ENCODE measurements around the gene RRM1. TPM values are rescaled to one million over a fixed set of nuclear protein-coding genes. Genes with fewer than 3 reads are reported as not detected.

RRM1 gene
- total RNA-seq, 1 experiment from 2014 or later: 138 TPM

DNA sequence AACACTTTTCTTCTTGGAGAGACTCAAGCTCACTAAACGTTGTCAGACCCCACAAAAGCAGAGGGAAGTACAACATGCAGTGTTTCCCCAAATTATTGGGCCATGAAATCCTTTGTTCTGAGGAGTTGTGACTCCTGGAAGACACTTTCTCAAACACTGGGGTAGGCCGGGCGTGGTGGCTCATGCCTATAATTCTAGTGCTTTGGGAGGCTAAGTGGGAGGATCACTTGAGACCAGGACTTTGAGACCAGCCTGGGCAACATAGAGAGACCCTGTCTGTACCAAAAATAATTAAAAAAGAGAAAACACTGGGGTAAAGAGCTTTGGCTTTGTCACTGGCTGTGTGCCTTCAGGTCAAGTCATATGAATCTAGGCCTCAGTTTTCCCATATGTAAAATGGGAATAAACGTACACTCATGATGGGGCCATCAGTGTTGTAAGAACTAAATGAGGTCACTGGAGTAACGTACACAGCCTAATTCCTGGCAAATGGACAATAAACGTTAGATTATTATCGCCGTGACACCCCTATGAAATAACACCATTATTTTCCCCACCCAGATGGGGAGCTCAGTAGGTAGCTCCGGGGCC, 92.0 kb downstream of the RRM1 start:
- Histone ChIP-seq H3K79me1 (ENCODE audit: insufficient read depth, low read depth, low read length, poor library complexity, severe bottlenecking) (no peaks in the 10 kb centered on the region), H3K9ac (ENCODE audit: extremely low read depth, insufficient read length, low read length) (no peak overlapping the region), H3K4ac (ENCODE audit: low read depth, low read length) (no peak overlapping the region), H2BK12ac (ENCODE audit: insufficient read length, low read depth, low read length) (no peak overlapping the region), H4K8ac (replicated peaks; ENCODE audit: insufficient read length, low read depth, low read length) (no peak overlapping the region), H3K27me3 (ENCODE audit: insufficient read depth, low read length) (peaks cover 2% of the 10 kb centered on the region; the same call in 1 of the 2 replicates), H2BK15ac (ENCODE audit: low read depth, low read length) (no peak overlapping the region), H3K23ac (ENCODE audit: insufficient read length, low read depth, low read length) (no peak overlapping the region), H3K27ac (ENCODE audit: insufficient read length, low read depth, low read length) (no peak overlapping the region), H3K9me3 (ENCODE audit: control insufficient read depth, low read depth, low read length) (no peaks in the 10 kb centered on the region), H2AK5ac (ENCODE audit: insufficient read length, low read length) (no peak overlapping the region), H4K20me1 (ENCODE audit: control insufficient read depth, insufficient read depth, insufficient read length) (no peaks in the 10 kb centered on the region), H3K4me2 (ENCODE audit: insufficient read depth, insufficient read length, low read length) (peak overlapping the region; percentile 29), H2BK120ac (ENCODE audit: low read depth, low read length, poor library complexity, severe bottlenecking) (no peak overlapping the region), H3K23me2 (ENCODE audit: insufficient read length, low read depth, low read length, poor library complexity, severe bottlenecking) (no peaks in the 10 kb centered on the region), H2BK20ac (ENCODE audit: low read depth, low read length, poor library complexity, severe bottlenecking) (no peak overlapping the region), H2BK5ac (ENCODE audit: insufficient read length, low read length) (no peak overlapping the region), H3K56ac (ENCODE audit: insufficient read length, low read depth, low read length) (no peak overlapping the region), H3K79me2 (ENCODE audit: insufficient read depth, low read length) (no peaks in the 10 kb centered on the region), H3K18ac (ENCODE audit: insufficient read length, low read depth, low read length) (no peak overlapping the region), H3K4me1 (ENCODE audit: insufficient read depth, low read length) (no peaks in the 10 kb centered on the region), H3K14ac (ENCODE audit: insufficient read depth, low read length) (no peak overlapping the region), H2AFZ (ENCODE audit: low read length) (no peak overlapping the region), H4K5ac (ENCODE audit: insufficient read length, low read depth, low read length) (no peak overlapping the region), H3T11ph (ENCODE audit: low read length) (no peak overlapping the region), H4K91ac (ENCODE audit: insufficient read length, low read depth, low read length) (no peak overlapping the region)
- peaks cover 0 to 5% of the 10 kb centered on the region in 2 experiments; a peak in 2 of 4 replicates for H3K4me1 Mint-ChIP-seq
- H3K9me3 Mint-ChIP-seq: no peaks in the 10 kb centered on the region
- WGBS (ENCODE audit: extremely low coverage, insufficient read length, low lambda C conversion rate): no CpG with 5 or more reads among the region's 9 CpGs
- TF ChIP-seq, protein P1, sequence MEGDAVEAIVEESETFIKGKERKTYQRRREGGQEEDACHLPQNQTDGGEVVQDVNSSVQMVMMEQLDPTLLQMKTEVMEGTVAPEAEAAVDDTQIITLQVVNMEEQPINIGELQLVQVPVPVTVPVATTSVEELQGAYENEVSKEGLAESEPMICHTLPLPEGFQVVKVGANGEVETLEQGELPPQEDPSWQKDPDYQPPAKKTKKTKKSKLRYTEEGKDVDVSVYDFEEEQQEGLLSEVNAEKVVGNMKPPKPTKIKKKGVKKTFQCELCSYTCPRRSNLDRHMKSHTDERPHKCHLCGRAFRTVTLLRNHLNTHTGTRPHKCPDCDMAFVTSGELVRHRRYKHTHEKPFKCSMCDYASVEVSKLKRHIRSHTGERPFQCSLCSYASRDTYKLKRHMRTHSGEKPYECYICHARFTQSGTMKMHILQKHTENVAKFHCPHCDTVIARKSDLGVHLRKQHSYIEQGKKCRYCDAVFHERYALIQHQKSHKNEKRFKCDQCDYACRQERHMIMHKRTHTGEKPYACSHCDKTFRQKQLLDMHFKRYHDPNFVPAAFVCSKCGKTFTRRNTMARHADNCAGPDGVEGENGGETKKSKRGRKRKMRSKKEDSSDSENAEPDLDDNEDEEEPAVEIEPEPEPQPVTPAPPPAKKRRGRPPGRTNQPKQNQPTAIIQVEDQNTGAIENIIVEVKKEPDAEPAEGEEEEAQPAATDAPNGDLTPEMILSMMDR (conservative IDR thresholded peaks at IDR 0.05): no peak
- H3K27me3 Mint-ChIP-seq (ENCODE audit: low read depth): peaks cover 23% of the 10 kb centered on the region
- peak overlapping the region; percentile 73 to 84 for H3K4me3 Mint-ChIP-seq
- no peaks in the 10 kb centered on the region for H3K36me3 Mint-ChIP-seq (ENCODE audit: insufficient read depth in 1 of 3, low read depth in 3 of 3)
- H3K27ac Mint-ChIP-seq: no peak overlapping the region
- no peak for DNase-seq
